ENCODE data around the gene PNN.
A peak's percentile ranks its signal among the peaks of the same experiment; 100 is the strongest.

The PNN gene

DNA sequence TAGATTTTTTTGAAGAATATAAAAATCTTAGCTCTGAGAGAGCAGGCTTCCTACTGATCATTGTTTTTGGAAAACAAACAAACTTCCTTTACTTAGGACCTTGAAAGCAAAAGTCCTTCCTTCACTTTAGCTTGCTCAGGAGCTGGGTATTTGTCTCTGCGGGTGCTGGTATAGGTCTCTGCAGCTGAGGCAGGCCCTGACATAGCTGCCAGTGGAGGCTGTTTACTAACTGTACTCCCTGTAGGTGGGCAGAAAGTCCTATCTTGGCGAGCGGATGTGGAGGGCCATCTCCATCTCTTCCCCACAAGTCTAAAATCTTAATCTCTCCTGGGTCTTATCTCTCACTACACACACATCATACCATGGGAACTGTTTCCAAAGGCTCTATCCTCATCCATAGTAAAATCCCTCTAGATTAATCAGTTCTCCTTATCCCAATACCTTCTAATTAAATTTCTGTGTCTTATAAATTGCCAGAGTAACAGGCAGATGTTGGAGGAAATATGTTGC is 54.6 kb downstream of the PNN start:
- DNase-seq = peak in 2 of 5 experiments; percentile 2 to 44

DNA sequence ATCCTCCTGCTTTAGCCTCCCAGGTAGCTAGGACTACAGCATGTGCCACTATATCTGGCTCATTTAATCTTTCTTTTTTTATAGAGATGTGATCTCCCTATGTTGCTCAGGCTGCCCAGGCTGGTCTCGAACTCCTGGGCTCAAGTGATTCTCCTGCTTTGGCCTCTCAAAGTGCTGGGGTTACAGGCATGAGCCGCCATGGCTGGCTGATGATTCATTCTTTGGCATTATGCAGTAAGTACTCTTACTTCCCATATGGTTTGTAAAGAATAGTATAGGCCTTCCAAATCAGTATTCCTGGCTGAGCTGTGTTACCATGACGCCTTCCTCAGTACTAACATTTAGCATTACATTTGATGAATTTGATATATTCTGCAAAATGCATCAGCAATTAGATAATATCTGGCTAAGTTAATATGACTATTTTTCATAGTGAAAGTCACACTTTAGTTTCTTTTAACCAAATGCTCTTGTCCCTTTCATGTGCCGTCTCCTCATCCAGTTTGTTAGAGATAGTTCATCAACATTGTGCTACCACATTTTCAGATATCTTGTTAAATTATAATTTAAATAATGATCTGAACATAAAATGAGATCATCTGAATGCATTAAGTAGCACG is 55.5 kb downstream of the PNN start:
- peak in 1 of 5 experiments; percentile 50 for DNase-seq

GRCh38 chr14:39231751-39232553 is 56.9 kb downstream of the PNN start:
- peak in 2 of 5 experiments; percentile 29 to 80 for DNase-seq
